Ishikawa (cell line): ENCODE data around the gene ITFG1.

ENCODE experiments used
- CEBPB ChIP-seq: IDR thresholded peaks from 2 replicates; pipeline ENCODE4 v1.6.1; 2012
- EP300 ChIP-seq: IDR thresholded peaks from 2 replicates; pipeline ENCODE4 v1.6.1; 2012; ENCODE audit warnings: borderline replicate concordance
- FOXM1 ChIP-seq: IDR thresholded peaks from 2 replicates; pipeline ENCODE4 v1.6.1; 2012; ENCODE audit warnings: low read depth, borderline replicate concordance
- YY1 ChIP-seq: IDR thresholded peaks from 2 replicates; pipeline ENCODE4 v1.6.1; 2012; ENCODE audit warnings: low read depth
- TF ChIP-seq, protein P1 (sequence below): IDR thresholded peaks from 2 replicates; pipeline ENCODE4 v1.6.1; 2012

GRCh38 chr16:47113130-47113529, 347.7 kb downstream of the ITFG1 start:
- TF ChIP-seq, protein P1, sequence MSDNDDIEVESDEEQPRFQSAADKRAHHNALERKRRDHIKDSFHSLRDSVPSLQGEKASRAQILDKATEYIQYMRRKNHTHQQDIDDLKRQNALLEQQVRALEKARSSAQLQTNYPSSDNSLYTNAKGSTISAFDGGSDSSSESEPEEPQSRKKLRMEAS, result no peak
- TF ChIP-seq CEBPB, result no peak
- TF ChIP-seq FOXM1, result no peak
- no peak for TF ChIP-seq YY1
- no peak for TF ChIP-seq EP300
